ENCODE measurements around the gene RBCK1.

DNA sequence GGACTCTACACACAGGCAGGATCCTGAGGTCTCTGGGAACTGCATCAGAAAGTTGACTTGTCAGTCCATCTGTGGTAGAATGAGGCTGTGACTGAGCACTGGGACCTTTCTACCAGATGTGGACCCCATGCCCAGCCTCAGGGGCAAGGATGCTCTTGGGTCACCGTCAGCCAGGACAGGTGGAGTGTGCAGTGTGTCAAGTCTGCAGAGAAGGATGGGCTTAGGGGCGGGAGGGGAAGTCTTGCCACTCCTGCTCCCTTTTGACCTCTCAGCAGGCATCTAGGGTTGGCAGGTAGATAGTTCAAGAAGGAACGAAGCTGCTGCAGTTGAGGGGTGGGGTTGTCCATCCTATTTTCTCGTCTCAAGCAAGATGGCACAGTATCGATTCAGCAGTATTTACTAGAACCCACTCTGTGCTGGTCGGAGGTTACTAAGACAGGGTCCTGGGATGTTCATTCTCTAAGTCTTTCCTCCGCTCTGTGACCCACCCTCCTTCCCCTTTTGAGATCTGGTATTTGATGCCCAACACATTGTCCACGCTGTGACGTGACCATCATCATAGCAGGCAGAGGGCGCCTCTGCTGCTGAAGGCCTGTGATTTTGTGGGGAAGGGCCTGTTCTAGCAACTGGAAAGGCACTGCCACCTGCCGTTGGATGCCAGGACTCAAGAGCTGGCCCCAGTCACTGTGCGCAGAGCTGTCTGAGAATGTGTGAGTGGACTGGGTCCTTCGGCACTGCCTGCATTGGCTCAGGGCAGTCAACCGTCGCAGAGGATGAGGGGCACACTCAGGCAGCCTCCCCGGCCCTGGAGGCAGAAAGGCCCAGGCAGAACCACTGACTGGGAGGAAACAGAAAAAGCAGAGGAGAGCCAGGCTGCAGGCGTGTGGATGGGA lies 23.2 kb downstream of the RBCK1 start:
- no peak for TF ChIP-seq EZH2phosphoT487 (IDR thresholded peaks at IDR 0.05; ENCODE audit: insufficient read depth, low read depth)
- TF ChIP-seq EZH2 (IDR thresholded peaks at IDR 0.05; ENCODE audit: insufficient read depth, poor library complexity, severe bottlenecking), result no peak

Measured in GM23248 (cell line).